ENCODE results near the gene SETBP1.
A peak's percentile ranks its signal among the peaks of the same experiment; 100 is the strongest.

SETBP1 gene

DNA sequence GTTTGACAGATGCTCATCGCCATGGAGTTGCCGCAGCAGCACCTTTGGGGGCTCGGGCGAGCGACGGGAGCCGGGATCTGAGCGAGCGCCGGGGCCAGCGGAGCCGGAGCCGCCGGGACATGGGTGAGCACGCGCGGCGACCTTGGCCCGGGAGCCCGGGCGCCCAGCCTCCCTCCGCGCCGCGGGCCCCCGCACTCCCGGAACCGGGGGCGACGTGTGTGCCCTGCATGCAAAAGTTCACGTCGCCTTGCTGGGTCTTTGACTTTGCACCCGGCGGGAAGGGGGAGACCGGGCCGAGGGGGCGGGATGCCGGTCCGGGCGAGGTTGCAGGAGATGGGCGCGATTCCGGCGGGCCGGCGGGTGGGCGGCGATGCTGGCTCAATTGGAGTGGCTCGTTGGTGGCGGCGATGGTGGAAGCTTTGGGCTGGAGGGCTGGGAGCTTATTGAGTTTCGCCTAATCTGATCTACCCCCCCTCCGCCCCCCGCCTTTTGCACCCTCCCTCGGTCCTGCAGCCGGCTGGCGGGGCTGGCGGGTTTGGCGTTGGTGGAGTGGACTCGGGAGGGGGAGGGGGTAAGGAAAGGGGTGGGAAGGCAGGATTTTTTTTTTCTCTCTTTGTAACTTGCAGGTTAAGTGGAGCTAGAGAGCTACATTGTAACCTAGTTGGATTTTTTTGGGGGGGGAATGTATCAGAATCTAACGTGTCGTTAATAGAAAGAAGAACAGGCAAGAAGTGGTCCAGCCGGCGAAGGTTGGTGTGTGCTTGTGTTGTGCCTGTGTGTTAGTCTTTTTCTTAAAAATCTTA is at the start of gene SETBP1:
Gene SETBP1 (plus strand): TSS at position 616 of the 803 bp plus-strand sequence. CDS start 20,459 bp downstream, outside the sequence.
- DNase-seq (ENCODE audit: low read depth in 2 of 2) = peak in 1 of 2 donors; percentile 5

DNA sequence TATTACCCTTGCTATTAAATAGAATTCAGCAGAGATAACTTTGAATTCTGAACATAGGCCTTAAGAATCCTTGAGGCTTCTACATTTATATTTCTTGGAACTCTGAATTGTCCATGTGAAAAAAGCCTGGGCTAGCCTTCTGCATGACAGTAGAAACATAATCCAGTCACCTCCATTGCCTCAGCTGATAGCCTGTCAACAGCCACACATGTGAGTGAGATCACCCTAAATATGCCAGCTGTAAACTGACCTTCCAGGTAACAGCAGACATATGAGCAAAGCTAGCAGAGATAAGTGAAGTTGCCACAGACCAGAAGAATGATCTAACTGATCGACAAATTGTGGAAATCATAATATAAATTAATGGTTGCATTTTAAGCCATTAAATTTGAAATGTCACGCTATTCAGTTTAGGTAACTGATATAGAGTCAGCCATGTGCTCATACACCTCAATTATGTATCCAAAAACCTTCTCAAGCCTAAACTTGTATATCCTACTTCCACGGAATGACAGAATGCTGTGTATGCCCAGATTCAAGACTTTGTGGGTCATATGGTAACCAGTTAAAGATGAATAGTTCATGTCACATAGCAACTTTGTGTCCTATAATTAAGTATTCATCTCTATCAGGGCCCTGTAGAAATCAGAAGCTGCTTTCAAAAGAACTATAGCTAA is 48.1 kb upstream of the SETBP1 start:
- no peak for DNase-seq (ENCODE audit: low read depth in 2 of 2)

DNA sequence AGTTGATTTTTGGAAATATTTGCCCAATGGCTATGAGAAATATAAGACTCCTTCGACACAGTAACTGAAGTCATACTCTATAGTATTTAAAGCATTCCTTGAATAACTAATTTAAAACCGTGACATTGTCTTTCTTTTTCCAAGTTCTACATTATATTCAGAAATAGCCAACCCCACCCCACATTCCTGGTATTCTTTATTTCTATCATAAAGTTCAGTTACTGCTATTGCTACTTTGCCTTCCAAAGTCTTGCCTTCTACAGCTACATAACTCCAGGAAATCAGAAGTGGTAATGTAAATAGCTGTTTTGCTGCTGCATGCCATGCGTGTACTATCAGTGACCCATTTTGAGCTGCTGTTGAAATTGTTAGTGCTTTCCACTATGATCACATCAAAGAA is 45.1 kb upstream of the SETBP1 start:
- DNase-seq (ENCODE audit: low read depth in 2 of 2) = no peak

DNA sequence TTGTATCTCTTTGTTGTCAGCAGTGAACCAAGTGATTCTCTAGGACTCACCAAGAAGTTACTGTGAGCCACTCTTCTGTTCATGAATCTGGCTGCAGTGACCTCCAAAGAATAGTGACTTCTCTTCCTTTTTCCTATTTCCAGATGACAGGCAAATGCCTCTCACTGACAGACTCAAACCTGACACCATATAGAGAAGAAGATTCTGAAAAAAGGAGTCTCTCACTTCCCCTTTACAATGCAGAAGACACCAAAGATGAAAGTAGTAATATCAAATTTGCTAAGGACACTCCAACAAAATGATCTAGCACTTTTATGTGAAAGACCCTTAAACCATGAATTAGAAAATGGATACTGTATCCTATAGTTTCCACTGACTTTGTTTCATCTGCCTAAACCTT is 44.4 kb upstream of the SETBP1 start:
- DNase-seq (ENCODE audit: low read depth in 2 of 2) = no peak

DNA sequence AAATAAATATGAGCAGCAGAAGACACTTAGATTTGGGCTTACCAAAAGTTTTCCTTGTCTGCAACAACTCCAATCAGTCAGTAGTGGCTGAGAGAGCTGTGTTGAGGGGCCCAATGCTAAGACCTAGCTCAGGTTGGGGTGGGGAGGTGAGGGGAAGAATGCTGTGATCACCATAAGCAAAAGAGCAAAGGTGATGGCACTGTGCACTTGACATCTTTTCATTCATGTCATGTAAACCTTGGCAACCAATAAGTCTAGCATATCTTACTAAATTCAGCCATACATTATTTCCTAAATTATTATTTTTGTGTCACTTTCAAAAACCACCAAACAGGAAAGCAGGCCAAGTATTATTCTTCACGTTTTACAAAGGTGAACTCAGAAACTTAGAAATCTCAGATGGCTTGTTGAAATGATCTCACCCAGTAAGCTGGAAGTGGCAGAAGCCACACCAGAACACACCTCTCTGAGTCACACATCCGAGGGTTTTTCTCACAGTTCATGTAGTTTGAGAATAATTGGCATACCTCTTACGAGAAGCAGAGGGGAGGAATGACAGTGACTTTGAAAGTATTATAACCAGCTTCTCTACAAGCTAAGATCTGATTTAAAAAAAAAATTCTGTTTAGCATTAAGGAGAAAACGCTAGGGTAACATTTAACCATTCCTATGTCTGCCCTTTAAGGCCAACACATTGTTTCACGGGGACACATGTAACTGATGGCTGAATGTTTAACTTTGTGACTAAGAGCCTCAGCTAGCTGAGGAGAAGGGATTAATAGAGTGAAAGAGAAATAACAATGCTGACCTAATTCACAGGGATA is 43.3 kb upstream of the SETBP1 start:
- no peak for DNase-seq (ENCODE audit: low read depth in 2 of 2)

DNA sequence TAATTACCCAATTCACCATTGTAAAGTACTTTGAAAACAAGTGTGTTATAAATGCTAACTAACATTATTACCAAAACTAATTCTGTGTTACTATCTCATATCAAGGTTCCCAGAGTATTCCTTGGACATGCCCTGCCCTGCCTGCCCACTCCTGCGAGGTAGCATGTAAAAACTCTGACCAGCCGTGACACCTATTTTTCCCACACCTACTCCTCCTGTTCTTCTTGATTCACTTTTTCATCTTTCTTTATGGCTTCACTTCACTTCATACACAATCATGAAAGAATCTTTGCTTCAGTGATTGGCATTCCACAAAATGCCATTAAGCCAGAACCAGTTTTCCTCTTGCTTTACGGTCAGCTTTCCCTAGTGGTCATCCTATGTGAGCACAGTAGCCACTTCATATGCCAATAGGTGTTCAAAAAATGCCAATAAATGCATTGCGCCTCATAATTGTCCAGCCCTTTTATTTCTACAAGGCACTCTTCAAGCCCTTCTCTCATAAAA is 42.6 kb upstream of the SETBP1 start:
- DNase-seq (ENCODE audit: low read depth in 2 of 2) = no peak

DNA sequence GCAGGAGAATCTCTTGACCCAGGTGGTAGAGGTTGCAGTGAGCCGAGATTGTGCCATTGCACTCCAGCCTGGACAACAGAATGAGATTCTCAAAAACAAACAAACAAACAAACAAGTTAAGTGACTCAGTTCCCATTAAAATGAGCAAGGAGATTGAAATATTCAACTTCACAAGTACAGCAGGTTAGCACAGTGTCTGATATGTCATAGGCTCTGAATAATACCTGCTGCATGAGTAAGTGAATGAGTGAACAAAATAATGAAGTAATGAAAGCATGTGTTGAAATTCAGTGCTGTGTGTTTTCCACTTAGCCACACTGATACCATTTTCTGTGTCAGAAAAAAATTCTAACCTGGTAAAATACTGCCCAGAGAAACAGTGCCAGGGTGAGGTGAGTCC is 41.9 kb upstream of the SETBP1 start:
- DNase-seq (ENCODE audit: low read depth in 2 of 2) = no peak

DNA sequence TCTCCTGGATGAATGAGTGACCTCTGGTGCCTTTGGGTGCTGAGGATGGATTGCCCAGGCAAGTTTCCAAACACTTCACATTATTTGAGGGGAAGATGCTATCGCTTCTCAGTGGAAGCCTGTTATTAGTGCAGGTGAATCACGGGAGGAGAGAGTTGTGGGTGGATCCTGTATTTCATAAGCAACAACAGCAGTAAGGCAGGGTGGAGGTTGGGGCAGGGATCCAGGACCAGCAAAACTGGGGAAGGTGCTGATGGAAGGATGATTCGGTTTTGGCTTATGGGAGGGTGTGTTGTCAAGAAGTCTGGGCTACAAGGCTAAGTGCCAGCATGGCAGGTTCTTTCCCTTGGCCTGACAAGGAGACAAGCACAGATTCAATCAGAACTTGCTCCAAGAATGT is 37.7 kb upstream of the SETBP1 start:
- DNase-seq (ENCODE audit: low read depth in 2 of 2) = no peak

DNA sequence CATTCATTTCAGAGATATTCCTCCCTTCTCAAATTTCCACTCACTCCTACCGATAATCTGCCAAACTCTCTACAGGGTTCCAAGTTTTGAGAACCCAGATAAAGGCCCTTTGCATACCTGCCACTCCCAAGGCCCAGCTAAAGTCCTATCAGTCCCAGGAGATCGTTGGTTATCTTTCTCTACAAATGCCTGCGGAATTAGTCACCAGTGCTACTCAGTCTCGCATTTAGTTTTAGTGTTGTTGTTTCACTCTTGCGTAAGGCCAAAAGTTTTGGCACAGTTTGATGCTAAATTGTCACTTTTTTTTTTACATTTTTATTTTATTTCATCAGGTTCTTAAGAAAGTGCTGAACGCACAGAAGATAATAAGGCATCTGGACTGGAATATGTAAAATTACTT is 29.2 kb upstream of the SETBP1 start:
- no peak for DNase-seq (ENCODE audit: low read depth in 2 of 2)

DNA sequence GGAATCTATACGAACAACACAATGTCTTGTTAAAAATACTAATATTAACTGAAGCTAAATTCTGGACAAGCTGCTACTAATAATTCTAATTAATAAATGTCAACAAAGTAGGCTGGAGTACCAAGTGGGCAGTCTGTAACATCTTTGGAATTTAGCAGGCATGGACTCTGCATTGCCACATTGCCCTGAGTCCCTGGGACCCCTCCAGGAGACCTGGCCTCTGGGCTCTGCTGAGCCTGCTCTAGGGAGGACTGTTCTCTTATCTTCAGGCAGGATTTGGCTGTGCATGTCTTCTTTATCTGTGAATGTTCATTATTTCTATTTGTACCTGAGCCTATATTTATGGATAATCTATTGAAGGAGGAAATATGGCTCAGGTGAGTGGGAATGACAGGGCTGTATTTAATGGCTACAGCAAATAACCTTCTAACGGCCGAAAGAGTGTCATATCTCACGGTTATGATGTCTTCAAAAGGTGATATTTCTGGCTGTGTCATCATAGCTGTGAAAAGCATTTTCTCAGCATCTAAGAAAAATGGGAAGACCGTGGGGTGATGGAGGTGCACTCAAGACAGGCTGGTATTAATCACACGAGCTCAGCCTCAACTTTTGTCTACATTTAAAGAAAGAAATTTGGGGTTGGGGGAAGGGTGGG is 28.6 kb upstream of the SETBP1 start:
- DNase-seq (ENCODE audit: low read depth in 2 of 2) = no peak

DNA sequence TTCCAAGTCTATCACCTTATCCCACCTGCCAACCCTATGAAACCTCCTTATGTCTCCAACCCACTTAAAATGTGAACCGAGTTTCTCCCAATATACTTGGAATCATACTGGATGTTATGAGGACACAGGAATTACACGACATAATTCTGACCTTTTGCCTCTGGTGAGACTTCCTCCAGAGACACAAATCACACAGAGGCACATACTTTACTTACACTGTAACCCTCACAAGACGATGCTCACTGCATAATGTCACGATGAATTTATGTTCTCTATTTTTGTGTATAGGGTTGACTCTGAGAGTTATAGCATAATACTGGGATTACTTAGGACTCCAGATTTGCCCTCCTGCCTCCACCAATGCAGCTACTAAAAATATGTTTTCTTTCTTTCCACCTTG is 28.0 kb upstream of the SETBP1 start:
- no peak for DNase-seq (ENCODE audit: low read depth in 2 of 2)

DNA sequence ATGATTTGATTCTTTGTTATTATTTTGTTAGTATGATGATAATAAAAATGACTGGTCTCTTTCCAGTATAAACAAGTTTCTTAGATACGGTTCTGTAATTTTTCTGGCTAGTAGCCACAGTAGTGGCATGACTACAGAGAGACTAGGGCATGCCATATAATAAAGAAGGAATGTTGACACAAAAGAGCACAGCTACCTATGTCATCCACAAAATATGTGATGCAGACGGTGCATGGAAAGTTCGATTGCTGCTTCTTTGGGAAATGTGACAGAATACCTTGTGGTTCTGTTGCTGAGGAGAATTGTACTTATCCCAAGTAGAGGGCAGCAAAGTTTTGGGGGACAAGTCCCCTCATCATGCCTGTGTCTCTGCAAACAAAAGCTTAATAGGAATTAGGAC is 26.1 kb upstream of the SETBP1 start:
- DNase-seq (ENCODE audit: low read depth in 2 of 2) = no peak

DNA sequence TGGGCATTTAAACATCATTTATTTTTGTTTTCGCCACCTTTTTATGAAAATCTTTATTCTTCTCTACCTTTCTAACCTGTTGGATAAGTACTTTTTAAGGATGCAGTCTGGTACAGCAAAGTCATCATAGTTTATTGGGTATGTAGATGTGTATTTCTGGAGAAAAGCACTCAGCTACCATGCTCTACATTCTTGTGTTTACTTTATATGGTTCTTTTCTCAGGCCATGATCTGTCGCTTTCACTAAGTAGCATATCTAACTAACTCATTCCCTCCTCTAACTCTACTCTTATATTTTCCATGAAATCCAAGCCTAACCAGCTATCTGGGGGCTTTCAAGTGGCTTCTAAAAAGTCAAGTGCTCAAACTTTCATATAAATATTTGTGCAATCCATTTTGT is 25.3 kb upstream of the SETBP1 start:
- DNase-seq (ENCODE audit: low read depth in 2 of 2) = no peak

DNA sequence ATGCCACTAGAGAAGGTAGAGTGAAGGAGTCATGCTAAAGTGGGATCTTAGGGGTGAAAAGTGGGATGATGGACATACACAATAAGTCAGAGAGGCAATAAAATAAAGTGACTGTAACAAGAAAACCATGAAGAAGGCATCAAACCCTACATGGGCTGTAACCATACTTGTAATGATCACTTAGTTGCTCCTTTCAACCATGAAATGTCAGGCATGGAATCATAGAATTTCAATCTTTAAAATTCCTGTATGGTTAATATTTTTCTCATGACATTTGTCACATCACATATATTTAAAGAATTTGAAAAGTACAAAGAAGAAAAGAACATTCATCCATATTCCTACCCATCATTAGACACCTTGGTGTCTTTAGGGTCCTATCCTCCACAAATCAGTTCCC is 20.9 kb upstream of the SETBP1 start:
- DNase-seq (ENCODE audit: low read depth in 2 of 2) = no peak

DNA sequence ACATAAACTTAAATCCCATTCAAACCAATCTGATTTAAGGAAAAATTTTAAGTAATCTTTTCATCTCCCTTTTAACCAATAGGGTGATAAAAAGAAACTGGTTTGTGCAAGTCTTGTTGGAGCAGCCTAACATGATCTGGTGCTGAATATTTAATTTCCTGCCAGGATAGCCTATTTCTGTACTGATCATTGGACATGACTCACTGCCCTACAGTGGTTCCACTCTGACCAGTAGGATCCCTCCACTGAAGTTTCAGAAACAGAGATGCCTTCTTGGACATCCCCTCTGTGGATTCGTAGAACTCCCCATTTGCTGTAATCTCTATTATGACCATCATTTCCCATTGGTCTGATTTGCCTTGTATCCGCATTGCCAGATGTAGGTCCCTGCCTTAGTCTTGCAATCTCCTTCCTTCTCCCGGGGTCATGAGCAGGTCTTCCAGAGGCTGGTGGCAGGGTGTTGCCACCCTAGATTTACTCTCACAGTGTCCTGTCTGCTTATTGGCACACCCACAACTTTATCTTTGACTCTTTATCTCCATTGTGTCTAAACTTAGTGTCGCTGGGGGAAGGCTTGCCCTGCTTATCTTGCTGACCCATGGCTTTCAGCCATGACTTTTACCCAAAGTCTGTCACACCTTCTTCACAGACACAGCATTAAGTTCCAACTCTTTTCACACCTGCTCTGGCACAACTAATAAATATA is 12.3 kb upstream of the SETBP1 start:
- no peak for DNase-seq (ENCODE audit: low read depth in 2 of 2)

DNA sequence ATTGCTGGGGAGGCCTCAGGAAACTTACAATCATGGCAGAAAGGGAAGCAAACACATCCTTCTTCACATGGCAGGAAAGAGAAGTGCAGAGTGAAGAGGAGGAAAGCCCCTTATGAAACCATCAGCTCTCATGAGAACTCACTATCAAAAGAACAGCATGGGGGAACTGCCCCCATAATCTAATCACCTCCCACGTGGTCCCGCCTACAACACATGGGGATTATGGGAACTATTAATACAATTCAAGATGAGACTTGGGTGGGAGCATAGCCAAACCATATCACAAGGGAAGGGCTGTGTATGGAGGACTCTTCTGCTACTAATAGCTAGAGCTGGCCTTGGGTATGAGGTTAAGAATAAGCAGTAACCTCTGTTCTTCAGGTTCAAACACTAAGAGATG is 8.8 kb upstream of the SETBP1 start:
- no peak for DNase-seq (ENCODE audit: low read depth in 2 of 2)

DNA sequence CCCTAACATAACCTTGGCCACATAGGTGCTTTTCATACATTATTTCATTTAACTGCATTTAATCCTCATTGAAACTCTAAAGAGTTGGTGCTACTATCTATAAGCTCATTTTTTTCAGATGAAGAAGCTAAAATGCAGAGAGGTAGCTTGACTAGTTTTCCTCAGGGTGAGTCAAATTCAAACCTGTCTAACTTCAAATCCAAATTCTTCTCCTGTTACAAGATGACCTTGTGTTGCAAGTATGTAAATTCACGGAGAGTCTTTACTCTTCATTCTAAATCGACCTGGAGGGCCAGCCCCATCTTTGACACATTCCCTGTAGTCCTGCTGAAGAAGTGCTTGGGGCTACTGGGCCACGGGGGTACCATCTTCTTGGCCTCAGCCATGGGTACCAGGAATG is 8.2 kb upstream of the SETBP1 start:
- no peak for DNase-seq (ENCODE audit: low read depth in 2 of 2)

DNA sequence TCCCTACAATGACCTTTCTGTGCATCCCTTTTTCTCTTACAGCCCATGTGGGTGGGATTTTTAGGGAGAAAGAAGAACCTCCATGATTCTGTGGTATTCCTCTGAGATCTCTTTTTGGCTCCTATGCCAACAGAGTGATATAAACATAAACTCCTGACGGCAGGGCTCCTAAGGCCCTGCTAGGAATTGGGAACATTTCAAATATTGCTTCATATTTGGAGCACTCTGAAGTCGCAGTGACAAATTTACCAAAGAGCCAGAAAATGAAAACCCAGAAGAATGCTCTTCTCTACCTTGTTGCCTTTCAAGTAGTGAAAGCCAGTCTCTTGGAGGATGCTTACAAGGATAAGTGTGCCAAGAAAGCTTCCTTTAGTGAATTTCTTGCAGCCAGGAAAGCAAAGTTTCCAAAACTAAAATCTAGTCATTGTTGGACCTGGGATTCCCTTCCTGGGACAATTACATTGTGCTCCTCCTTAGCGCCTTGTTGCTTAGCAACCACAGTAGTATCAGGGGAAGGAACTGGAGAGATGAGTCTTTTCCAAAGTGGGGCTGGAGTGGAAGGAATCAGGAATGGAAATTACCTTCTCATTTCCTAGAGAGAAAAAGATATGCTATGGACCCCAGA is 7.3 kb upstream of the SETBP1 start:
- DNase-seq (ENCODE audit: low read depth in 2 of 2) = no peak

DNA sequence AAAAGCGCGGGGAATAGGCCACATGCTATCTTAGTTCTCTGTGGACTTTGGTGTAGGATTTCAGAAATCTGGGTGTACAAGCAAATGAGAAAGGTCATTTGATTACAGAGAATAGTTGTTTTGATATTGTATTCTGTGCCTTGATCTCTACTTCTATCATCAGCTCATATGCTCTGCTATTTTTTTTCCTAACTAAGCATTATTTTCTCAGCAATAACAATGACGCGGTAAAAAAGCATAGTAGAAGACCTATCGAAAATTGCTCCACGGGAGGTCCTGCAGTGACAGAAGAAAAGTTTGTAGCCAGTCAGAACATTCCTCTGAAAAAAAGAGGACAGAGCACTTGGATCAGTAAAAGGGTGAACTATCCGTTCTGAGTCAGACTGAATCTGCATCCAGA is 2.8 kb upstream of the SETBP1 start:
- DNase-seq (ENCODE audit: low read depth in 2 of 2) = no peak

DNA sequence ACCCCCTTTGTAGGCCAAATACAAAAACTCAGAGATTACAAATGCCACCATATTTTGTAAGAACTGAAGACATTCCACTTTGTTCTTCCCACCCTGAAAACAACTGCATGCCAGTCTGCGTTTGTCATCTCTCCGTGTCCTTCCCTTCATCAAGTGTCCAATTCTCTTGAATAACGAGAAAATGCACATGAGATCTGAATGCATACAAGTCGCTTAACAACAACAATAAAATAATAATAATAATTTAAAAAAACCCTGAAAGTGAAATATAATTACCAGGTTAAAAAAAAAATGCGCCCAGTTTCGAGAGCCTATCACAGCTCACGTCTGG is 2.0 kb upstream of the SETBP1 start:
- DNase-seq (ENCODE audit: low read depth in 2 of 2) = no peak

All from stimulated activated CD4-positive, alpha-beta T cell treated with anti-CD3 and anti-CD28 coated beads, Interleukin-1b, Interleukin-23, amount 100 ng/mL, for 4 hours (primary cell).